Smooth muscle cell (in vitro differentiated cells): ENCODE measurements around the gene RCSD1. TPM values are rescaled to one million over a fixed set of nuclear protein-coding genes. Genes with fewer than 3 reads are reported as not detected.

ENCODE experiments used
- DNase-seq: peaks from one replicate; lab custom pipeline; 2025; ENCODE audit not compliant: unreplicated experiment; lab: John Stamatoyannopoulos, UW
- H2AFZ ChIP-seq: fragments of 200-600 bp; sonication (generic); 2 replicates; pipeline ENCODE4 v1.6.0; 2016; ENCODE audit warnings: antibody characterized with exemption, low read depth, mild to moderate bottlenecking
- H3F3A ChIP-seq: fragments of 200-600 bp; sonication (generic); 2 replicates; pipeline ENCODE4 v1.6.0; 2017; ENCODE audit warnings: antibody characterized with exemption, low read depth
- H3K27ac ChIP-seq: fragments of 200-600 bp; sonication (generic); 2 replicates; pipeline ENCODE4 v1.5.1; 2016; ENCODE audit warnings: low read depth, mild to moderate bottlenecking
- H3K27me3 ChIP-seq: fragments of 200-600 bp; sonication (generic); 2 replicates; pipeline ENCODE4 v1.6.1; 2016; ENCODE audit warnings: low read depth, mild to moderate bottlenecking
- H3K36me3 ChIP-seq: fragments of 200-600 bp; sonication (generic); 2 replicates; pipeline ENCODE4 v1.5.1; 2016; ENCODE audit warnings: low read depth
- H3K4me1 ChIP-seq: fragments of 200-600 bp; sonication (generic); 2 replicates; pipeline ENCODE4 v1.5.1; 2016; ENCODE audit warnings: low read depth
- H3K4me2 ChIP-seq: fragments of 200-600 bp; sonication (generic); 2 replicates; pipeline ENCODE4 v1.6.0; 2016; ENCODE audit warnings: mild to moderate bottlenecking
- H3K4me3 ChIP-seq: fragments of 200-600 bp; sonication (generic); 2 replicates; pipeline ENCODE4 v1.5.1; 2016; ENCODE audit warnings: mild to moderate bottlenecking
- H3K79me2 ChIP-seq: fragments of 200-600 bp; sonication (generic); 2 replicates; pipeline ENCODE4 v1.6.0; 2016; ENCODE audit warnings: low read depth, mild to moderate bottlenecking
- H3K9ac ChIP-seq: fragments of 200-600 bp; sonication (generic); 2 replicates; pipeline ENCODE4 v1.6.0; 2016; ENCODE audit warnings: low read depth
- H3K9me3 ChIP-seq: fragments of 200-600 bp; sonication (generic); replicated peaks from 2 replicates; pipeline ENCODE4 v1.5.1; 2016; ENCODE audit warnings: low read depth
- H4K20me1 ChIP-seq: fragments of 200-600 bp; sonication (generic); 2 replicates; pipeline ENCODE4 v1.6.0; 2016; ENCODE audit warnings: low read depth
- CTCF ChIP-seq: fragments of 200-600 bp; sonication (generic); IDR thresholded peaks from 2 replicates; pipeline ENCODE4 v1.5.1; 2017; ENCODE audit warnings: borderline replicate concordance, mild to moderate bottlenecking, antibody characterized with exemption; ENCODE audit not compliant: insufficient read depth, poor library complexity, severe bottlenecking
- WGBS: methylation state at CpG from one replicate; pipeline ENCODE4 v1.1.7; 2016; ENCODE audit warnings: low lambda C conversion rate; 5-methylcytosine and 5-hydroxymethylcytosine counted together
- polyA plus RNA-seq: library from polyadenylated mRNA; unstranded; fragments of >200 nt; fragmentation: Nextera tagmentation; extraction: Ambion mirVana; gene quantifications from 2 replicates; pipeline ENCODE4 v1.2.1, GENCODE V29; 2016
- total RNA-seq: library from RNA; depleted of rRNA; stranded (reverse); fragments of >200 nt; gene quantifications from 2 replicates; pipeline ENCODE4 v1.2.3, GENCODE V29; 2014

The RCSD1 gene
- total and polyA plus RNA-seq, 2 experiments from 2014 or later = 0.40 TPM; not detected in 1

GRCh38 chr1:167681451-167682098, 51.5 kb downstream of the RCSD1 start:
- DNase-seq = no peak
- Histone ChIP-seq H4K20me1 (no peaks in the 10 kb centered on the region), H3K27ac (no peak overlapping the region), H3K9ac (no peak overlapping the region), H3K4me3 (no peak overlapping the region), H2AFZ (no peak overlapping the region), H3K9me3 (no peaks in the 10 kb centered on the region), H3K27me3 (no peaks in the 10 kb centered on the region), H3K79me2 (no peaks in the 10 kb centered on the region), H3K36me3 (no peaks in the 10 kb centered on the region), H3K4me1 (peaks cover 10% of the 10 kb centered on the region), H3K4me2 (no peak overlapping the region), H3F3A (no peaks in the 10 kb centered on the region)
- TF ChIP-seq CTCF = no peak
- 63% methylated on average over 5 of the region's 5 CpGs for WGBS

GRCh38 chr1:167683226-167683625, 53.2 kb downstream of the RCSD1 start:
- Histone ChIP-seq H2AFZ (no peak overlapping the region), H3K36me3 (no peaks in the 10 kb centered on the region), H3K27me3 (no peaks in the 10 kb centered on the region), H3K27ac (no peak overlapping the region), H3K4me2 (peak overlapping the region; percentile 57), H3K4me3 (no peak overlapping the region), H3K9me3 (no peaks in the 10 kb centered on the region), H3K9ac (no peak overlapping the region), H3K4me1 (peaks cover 10% of the 10 kb centered on the region), H3F3A (no peaks in the 10 kb centered on the region), H4K20me1 (no peaks in the 10 kb centered on the region), H3K79me2 (no peaks in the 10 kb centered on the region)
- no peak for DNase-seq
- 71% methylated on average over 6 of the region's 6 CpGs for WGBS
- no peak for TF ChIP-seq CTCF

- H3K9ac ChIP-seq = no peak overlapping the region
- no peaks in the 10 kb centered on the region for H3K36me3 ChIP-seq
- H4K20me1 ChIP-seq = no peaks in the 10 kb centered on the region
- H3K27ac ChIP-seq = no peak overlapping the region
- no peaks in the 10 kb centered on the region for H3K9me3 ChIP-seq
- WGBS = 18% methylated on average over 15 of the region's 15 CpGs
- H3K4me3 ChIP-seq = no peak overlapping the region
- H3K4me2 ChIP-seq = peak overlapping the region; percentile 57
- no peaks in the 10 kb centered on the region for H3K79me2 ChIP-seq
- no peaks in the 10 kb centered on the region for H3K27me3 ChIP-seq
- DNase-seq = peak; percentile 11
- H3K4me1 ChIP-seq = peaks cover 10% of the 10 kb centered on the region
- no peak for TF ChIP-seq CTCF
- no peak overlapping the region for H2AFZ ChIP-seq
- H3F3A ChIP-seq = no peaks in the 10 kb centered on the region
These were observed 53.8 kb downstream of the RCSD1 start for GRCh38 chr1:167683641-167684502.
